ENCODE measurements around the gene ARHGDIG.

- TF ChIP-seq GATA2 (IDR thresholded peaks at IDR 0.05; ENCODE audit: low read depth, low read length) (no peak), GATA3 (IDR thresholded peaks at IDR 0.05; ENCODE audit: low read depth, low read length) (no peak)
These were observed 31.3 kb downstream of the ARHGDIG start for GRCh38 chr16:311725-312124.

All from SH-SY5Y (cell line).